ENCODE results near the gene DSC2. TPM values are rescaled to one million over a fixed set of nuclear protein-coding genes. Genes with fewer than 3 reads are reported as not detected.

Gene DSC2
- total RNA-seq, 1 donor from 2014 or later = 1.6 TPM

GRCh38 chr18:31010601-31011000 lies 91.6 kb downstream of the DSC2 start:
- Mint-ChIP-seq H3K9me3 (ENCODE audit: unreplicated experiment) (no peaks in the 10 kb centered on the region), H3K27ac (ENCODE audit: unreplicated experiment) (no peak overlapping the region), H3K27me3 (ENCODE audit: unreplicated experiment) (peaks cover 28% of the 10 kb centered on the region), H3K4me1 (ENCODE audit: unreplicated experiment) (no peaks in the 10 kb centered on the region), H3K36me3 (ENCODE audit: unreplicated experiment) (no peaks in the 10 kb centered on the region), H3K4me3 (ENCODE audit: unreplicated experiment) (no peak overlapping the region)
- TF ChIP-seq CTCF (IDR thresholded peaks at IDR 0.05) = no peak
- no peak for DNase-seq (ENCODE audit: extremely low spot score, unreplicated experiment)

Other genes with a start within 250 kb of the DSC2 start
- 5.6 and 5.8 TPM in 2 replicates for gene DSC3, start 59.7 kb downstream of the DSC2 start, total RNA-seq
- not detected in 2 replicates for gene DSC1, start 60.4 kb upstream of the DSC2 start, total RNA-seq
- gene DSG1, start 215.7 kb upstream of the DSC2 start, total RNA-seq = not detected in 2 replicates